ENCODE data around the gene PLCG2.
"Not testable (repeated sequence)": the region's sequence is repeated elsewhere in the genome, so short reads cannot be mapped to it uniquely, and the experiment has no call there.

PLCG2 gene

DNA sequence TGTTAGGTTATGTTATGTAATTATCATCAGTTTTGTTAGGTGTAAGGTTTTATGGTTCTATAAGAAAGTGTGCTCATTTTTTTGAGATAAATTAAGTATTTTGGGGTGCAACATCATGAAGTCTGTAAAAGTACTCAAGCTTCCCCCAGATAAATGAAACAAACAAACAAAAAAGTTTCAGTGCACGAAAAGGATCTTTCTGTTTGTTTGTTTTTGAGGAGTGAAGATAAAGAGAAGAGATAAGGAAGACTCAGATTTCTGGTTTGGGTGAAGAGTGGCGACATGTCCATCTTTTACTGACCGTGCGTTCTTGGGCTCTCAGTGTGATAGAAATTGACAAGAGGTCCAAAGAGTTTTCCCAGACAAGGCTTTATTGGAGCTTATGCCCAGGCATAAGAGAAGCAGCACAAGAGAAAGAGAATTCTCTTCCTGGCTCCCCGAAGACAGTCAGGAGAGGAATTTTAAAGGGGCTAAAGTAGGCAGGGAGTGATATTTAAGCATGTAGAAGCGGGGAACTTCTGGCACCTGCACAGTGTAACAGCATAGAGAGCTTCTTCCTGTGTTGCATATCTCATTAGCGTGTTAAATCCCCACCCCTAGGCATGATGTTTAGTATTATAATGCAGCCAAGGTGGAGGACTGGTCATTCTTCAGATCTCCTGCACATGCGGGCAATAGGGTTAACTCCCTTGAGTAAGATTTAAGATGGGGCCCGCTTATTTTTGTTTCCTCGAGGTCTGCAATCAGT is 71.3 kb downstream of the PLCG2 start:
- DNase-seq: no peak

DNA sequence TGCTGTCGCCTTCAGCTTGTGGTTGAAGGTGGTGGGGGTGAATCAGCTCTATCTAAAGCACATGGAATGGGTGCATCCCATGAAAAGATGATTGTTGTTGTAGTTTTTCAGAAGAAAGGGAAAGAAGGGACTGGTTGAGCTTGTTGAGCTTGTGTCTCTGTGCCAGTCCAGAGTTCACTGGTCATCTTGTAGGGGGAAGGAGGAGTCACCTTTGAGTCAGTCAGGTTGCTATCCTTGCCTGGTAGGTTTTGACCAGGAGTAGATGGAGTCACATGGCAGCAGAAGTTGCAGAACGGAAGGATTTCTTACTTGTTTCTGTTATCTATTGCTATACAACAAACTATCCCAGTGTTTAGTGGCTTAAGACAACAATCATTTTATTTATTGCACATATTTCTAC is 73.3 kb downstream of the PLCG2 start:
- DNase-seq: no peak

DNA sequence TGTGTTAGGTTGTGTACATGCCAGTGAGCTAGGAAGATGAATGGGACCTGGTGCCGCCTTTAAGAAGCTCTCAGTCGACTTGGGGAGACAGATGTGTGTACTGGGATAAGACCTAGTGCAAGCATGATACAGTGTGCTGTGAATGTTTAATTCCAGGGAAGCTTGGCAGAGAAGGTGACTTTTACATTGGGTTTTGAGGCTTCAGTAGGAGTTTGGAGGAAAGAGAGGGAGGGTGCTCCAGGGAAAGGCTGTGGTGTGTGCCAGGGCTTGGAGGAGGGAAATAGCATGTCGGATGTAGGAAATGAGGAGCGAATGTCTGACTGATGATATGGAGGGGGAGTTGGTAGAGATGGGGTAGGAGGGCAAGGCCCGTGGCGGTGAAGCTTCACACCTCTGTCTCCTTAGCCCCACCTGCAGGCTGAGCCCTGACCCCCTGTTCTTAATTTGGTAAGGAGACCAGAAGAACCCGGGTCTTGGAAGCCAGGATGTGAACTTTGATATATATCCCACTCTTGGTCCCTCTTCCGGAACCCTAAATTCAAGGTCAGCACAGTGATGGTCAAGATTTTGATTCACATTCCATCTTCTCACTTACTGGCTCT is 76.6 kb downstream of the PLCG2 start:
- DNase-seq: no peak

DNA sequence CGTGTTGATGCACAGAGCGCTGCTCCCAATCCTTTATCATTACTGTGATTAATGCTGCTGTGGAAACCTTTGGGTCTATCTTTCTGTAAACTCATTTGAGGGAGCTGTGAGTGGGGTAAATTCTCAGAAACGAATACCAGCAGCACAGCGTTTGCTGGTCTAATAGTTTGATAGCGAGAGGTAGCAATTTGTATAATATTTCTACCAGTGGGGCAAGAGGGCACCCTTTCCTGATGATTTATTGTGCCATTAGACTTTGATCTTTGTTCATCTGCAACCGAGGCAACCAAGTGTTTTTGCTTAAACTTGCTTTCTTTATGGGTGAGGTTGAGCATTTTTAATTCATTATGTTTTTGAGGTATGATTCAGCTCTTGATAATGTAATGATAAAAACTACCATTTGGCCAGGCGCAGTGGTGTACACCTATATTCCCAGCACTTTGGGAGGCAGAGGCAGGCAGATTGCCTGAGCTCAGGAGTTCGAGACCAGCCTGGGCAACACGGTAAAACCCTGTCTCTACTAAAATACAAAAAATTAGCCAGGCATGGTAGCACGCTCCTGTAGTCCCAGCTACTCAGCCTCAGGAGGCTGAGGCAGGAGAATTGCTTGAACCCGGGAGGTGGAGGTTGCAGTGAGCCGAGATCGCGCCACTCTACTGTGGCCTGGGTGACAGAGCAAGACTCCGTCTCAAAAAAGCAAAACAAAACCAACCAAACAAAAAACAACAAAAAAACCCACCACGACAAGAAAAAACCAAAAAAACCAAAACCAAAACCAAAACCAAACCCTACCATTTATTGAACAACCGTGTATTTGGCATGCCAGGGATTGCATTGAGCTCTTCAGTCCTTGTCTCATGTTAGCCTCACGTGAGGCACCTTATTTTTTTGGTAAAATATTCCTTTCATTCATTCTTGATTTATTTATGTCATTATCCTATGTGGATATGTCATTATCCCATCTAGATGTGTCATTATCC is 81.5 kb downstream of the PLCG2 start:
- DNase-seq: no peak

DNA sequence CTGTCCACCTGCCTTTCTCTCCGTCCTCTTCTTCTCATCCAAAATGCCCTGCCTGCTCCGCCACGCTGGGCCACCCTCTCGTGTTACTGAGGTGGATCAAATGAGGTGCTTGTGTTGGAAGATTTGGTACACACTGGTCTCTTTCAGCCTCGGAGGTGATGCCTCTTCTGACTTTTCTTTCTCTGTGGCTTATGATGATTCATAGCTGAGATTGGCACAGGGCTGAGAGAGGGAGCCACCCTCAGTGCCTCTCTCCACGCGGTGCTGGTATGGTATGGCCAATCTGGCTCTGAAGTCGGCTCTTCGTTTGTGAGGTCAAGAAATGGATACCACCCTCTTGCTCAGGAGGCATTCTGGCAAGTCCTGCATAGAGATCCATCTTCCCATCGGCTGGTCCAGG is 82.4 kb downstream of the PLCG2 start:
- DNase-seq: peak; percentile 38

DNA sequence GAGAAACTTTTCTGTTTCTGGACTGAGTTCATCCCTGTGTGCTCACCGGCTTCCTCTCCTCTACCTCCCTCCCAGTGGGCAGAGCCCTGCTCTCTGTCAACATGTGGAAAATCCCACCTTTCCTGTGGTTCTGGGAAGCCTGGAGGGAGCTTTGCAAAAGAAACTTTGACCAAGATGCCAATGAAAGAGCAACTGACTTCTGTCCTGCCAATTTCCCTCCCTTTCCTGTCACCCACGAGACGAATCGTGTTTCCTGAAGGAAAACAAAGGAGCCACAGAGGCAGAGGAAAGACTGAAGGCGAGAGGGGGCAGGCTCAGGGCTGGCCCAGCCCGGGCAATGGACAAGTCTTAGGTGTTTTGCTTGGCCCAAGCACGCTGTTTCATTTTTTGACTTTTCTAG is 82.8 kb downstream of the PLCG2 start:
- DNase-seq: peak; percentile 69

DNA sequence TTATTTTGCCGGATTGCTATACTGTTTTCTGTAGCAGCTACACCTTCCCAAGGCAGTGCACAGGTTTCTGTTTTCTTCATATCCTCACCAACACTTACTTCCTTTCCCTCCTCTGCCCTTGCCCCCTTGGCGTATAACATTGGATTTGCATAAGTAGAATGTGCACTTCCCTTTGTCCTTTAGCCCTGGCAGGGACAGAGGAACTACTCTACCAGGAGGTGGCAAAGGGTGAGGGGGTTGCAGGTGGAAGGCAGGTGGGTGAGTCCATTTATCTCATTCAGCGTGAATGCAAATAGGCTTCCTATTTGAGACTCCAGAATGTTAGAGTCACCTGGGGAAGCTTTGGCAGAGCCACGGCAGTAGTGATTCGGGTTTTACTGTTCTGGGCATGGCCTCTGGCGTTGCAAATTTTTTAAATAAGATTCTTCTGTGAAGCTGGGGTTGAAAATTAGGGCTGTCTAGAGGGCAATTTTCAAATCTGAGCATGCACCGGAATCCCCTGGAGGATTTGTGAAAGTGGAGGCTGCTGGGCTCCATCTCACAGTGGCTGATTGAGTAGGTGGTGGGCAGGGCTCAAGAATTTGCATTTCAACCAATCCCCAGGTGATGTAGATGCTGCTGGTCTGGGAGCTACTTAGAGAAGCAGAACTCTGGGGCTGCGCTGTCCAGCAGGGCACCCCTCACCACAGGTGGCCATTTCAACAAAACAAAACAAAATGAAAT is 84.7 kb downstream of the PLCG2 start:
- no peak for DNase-seq

DNA sequence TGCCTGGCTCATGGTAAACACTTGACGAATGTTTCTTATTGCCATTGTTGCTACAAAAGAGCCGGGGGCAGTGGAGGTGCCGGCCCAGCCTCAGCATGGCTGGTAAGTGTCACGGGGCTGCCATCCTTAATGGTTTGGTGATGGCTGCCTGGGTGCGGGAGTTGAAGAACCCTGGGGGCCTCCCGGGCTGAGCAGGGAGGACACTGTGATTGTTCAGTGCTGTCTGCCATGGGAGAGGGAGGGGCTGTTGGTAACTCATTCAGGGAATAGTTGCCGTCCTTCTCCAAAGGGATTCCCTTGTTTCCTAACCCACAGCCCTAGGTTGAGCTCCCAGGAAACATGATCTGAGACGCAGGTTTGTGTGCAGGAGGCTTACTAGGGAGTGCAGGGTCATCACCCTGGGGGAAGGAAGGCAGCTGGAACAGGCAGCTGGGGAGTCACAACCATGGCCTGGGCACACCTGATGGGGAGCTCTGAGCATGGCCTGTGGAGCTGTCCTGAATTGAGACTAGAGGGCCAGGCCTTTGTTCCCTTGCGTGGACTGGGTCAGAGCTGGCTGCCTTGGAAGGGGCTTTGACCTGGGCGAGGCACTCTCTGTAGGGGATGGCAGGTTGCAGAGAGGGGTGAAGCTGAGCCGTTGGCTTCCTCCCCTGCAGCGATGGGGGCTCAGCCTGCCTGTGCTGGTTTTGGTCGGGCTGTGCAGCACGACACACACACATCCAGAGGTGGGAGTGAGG is 85.7 kb downstream of the PLCG2 start:
- DNase-seq: no peak

DNA sequence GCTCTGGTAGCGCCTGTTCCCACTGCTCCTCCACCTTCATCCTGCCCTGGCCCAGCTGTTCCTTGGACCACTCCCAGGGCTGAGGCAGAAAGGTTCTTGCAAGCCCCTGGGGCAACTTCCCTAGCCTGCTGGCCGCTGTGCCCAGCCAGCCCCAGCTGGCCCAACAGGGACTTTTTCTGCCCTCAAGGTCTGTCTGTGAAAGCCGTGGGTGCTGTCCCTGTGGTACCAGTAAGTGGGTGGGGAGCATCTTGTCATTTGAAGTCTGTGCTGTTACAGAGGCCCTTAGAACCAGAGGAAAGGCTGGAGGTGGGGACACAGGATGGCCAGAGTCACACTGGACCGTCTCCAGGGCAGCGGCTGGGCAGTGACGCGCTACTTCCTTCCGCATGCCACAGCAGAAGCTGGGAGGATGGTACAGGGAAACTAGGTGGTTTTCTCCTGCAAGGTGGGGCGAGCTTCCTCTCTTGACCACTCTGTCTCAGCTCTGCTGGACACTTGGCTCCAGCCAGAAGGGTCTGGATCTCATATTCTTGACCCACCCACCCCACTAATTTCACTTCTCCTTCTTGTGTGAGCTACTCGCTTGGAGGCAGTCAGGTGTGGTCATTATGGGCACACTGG is 87.8 kb downstream of the PLCG2 start:
- DNase-seq: peak; percentile 57

DNA sequence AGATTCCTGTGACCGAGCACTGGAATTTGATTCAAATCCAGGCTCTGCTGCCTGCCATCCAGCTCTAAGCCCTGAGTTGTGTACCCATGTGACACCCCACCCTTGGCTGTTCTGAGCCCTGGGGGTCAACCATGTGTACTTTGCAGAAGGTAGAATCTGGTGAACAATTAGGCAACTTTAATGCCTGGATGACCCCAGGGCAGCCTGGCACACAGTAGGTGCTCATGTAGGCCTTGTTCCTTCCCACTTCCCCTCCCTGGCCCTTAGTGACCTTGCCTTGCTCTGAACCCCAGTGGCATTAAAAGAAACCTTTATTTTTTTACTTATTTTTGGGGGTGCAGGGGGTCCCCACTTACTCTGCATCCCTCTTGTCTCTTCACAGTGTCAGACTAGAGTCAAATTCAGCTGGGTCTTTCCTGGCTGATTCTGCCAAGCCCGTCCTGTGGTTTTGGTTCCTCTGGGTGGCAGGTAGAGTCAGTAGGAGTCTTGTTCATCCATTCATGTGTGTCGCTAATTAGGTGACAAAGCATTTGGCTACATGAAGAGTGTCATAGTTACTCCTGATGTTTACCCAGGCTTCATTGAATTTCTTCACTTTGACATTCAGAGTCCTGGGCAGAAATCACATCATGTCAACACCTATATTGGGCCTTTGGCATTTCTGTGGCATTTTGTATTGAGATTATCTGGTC is 89.1 kb downstream of the PLCG2 start:
- no peak for DNase-seq

DNA sequence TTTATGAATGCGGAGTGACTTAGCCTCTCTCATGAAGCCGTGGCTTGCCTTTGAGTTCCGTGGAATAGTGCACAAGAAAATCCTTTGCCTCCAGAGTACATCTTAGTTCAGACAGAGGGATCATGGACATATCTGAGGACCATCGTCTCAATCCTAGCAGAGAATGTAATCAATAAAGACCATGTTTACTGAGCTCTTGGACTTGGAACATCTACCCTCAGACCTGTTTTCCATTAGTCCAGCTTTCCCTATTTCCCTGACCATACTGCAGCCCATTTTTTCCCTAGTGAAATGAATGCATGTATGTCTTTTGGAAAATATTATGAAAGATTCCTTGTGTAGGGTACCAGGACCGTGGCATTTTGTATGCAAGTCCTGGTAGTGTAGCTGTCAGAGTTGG is 90.2 kb downstream of the PLCG2 start:
- DNase-seq: no peak

DNA sequence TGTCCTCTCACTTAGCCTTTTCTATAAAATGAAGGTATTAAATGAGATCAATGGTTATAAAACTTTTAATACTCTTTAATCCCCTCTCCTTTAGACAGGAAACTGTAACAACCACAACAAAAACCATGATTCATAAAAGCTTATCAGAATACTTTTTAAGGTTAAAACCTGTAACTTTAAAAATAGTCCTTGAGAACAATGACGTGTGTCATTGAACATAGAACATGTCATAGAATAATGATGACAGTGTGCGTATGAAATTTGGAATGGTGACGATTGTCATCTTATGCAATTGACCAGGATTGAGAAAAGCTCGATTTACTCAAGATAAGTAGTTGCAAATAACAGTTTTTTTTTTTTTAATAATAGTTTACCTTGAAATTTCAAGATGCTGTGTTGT is 94.1 kb downstream of the PLCG2 start:
- DNase-seq: no peak

DNA sequence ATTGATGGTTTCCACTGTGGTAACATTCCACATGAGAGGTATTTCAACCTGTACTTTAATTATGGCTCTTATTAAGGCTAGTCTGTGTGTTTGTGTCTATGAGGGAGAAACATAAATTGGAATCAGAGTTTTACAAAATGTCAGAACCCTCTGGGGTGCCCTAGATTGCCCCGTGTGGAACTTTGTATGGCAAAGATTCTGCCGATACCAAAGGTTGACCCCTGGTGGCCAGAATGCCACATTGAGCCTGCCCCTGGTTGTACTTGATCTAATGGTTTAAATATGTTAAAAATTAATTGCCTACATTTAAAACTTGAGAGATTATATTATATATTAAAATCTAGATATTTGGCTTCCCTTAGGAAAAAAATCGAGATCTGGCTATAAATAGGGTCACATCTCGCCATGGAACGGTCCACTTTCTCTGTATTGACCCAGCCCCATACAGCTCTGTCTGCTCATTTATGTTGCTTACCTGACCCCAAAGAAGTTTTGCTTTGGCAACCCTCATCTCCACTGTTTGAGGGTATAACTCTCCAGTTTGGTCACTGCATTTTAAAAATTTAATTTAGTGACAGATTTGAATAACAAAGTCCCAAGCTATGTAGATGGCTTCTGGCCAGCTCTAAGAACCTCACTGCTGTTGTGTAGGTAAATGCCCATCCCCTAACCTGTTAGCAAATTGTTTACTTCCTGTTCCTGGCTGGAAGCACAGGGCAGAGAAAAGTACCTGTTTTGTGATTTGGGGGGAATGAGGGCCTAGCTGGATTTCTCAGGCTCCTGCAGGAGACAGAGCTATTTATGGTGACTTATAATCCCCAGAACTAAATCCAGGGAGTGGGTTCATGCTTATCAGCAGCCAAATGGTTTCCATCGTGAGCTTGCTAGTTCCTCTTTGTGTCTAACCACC is 95.0 kb downstream of the PLCG2 start:
- peak; percentile 50 for DNase-seq

DNA sequence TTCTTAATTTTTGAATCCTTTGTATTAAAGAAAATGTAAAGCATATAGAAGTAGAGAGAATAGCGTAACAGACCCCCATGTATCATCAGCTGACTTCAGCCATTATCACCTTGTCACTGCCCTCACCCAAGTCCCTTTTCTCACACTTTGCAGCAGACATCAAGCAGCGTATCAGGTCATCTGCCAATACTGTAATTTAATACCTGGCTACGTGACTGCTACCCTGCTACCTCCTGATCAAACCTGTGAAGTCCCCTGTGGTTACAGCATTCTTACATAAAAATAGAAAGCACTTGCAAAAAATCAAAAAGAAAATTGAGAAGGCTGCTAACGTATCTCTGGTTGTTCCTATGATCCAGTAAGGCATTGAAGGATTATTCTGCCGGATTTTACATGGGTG is 96.4 kb downstream of the PLCG2 start:
- DNase-seq: no peak

DNA sequence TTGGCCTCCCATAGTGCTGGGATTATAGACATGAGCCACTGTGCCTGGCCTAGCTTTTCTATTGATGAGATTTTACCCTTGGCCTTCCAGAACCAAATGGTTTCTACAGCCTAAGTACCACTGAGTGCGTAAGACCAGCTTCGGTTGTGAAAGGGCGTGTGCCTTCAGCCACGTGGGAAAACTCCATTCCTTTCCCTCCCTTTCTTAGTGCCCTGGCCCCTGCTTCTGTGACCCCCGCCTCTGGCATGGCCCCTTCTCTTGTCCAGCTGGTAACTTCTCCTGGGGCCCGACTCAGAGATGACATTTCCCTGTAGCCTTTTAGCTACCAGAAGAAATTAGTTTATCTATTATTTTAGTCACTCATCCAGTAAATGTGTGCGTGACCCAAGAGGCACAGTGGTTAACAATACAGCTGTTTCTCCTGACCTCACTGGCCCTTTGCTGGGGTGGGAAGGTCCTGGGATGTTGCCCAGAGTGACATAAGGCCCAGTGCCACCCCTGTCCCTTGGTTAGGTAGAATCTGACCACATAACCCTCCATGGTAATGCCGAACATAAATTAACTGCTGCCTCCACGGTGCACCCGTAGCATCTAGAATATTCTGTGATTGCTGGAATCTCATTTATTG is 97.3 kb downstream of the PLCG2 start:
- no peak for DNase-seq

DNA sequence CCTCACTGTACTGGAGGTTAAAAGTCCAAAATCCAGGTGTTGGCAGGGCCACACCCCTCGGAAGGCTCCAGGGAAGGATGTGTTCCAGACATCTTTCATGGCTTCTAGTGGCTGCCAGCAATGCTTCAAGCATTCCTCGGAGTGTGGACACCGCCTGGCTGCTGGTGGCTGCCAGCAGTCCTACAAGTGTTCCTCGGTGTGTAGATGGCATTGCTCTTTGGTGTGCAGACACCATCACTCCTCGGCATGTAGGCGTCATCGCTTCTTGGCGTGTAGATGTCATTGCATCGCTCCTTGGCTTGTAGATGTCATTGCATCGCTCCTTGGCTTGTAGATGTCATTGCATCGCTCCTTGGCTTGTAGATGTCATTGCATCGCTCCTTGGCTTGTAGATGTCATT is 98.4 kb downstream of the PLCG2 start:
- DNase-seq: not testable (repeated sequence)

DNA sequence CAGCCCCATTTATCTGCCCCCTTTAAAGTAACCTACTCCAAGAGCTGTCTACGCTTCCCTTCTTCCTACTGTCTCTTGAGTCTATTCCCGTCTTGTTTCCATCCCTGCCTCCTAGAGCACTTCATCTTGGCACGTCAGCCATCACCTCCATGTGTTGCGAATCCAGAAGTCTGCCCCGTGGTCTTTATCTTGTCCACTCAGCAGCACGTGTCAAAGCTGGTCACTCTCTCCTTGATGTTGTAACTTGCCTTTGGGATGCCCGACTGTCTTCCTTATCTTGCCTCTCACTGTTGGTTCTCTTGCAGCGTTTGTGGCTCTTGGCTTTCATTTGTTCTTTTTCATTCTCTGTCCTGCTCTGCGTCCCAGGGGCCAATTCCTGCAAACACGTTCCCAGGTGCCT is 99.4 kb downstream of the PLCG2 start:
- no peak for DNase-seq

DNA sequence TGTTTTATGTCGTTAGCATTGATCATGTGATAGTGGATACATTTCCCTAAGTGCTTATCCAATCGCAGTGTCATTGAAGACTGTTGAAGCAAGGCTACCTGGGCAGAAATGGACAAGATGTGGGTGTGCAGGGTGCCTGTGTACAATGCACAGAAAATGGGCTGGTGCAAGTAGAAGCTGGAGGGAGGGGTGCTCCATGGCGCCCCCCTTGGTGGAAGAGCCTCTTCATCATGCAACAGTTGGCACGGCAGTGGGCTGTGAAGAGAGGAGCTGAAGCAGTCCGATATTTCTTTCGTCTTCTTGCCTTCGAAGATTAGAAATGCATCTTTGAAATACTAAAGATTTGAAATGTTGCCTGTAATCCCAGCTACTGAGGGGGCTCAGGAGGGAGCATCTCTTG is 100.5 kb downstream of the PLCG2 start:
- DNase-seq: no peak

DNA sequence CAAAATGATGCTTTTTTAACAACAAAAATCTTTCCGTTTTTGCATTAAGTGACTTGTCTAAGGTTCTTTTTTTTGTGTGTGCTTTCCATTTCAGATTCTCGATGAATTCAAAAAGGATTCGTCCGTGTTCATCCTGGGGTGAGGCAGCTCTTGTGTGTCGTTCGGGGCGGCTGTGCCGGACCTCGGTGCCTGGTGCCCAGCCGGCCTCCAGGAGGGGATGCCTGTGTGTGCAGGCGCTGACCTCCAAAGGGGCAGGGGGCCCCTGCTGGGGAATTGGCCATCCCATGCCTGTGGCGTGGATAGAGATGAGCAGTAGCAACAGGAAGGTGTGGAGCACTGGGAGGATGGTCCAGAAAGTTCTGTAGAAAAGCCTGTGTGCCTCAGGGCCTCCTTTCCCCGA is 101.7 kb downstream of the PLCG2 start:
- no peak for DNase-seq

DNA sequence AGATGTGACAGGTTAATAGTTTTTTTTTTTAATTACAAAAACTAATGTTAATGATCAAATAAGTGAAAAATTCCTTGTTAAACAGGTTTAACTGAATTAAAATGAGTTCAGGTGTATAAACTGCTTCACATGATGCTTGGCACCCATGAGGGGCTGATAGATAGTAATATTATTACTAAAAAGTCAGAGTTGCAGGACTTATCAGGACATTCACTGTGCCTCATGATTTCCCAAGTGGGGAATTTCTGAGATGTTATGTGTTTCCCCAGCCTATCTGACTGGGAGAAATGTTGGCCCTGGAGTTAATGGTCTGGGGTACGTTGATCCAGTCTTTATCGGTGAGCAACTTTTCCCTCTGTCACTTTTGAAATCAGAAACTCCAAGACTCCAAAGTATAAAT is 102.1 kb downstream of the PLCG2 start:
- no peak for DNase-seq

All from femur (tissue), 1 donor.